Measurements from ENCODE around the gene MAP3K4. TPM values are rescaled to one million over a fixed set of nuclear protein-coding genes. Genes with fewer than 3 reads are reported as not detected.
"Not testable (repeated sequence)": the region's sequence is repeated elsewhere in the genome, so short reads cannot be mapped to it uniquely, and the experiment has no call there.

MAP3K4 gene
- polyA plus RNA-seq, 3 donors, result 37.1 to 45.9 (median 40.2) TPM

- DNase-seq (ENCODE audit: extremely low read depth in 1 of 11, low read depth in 9 of 11, low spot score in 4 of 11), result no peak
Measured at GRCh38 chr6:161095916-161096315, 104.3 kb downstream of the MAP3K4 start.

DNA sequence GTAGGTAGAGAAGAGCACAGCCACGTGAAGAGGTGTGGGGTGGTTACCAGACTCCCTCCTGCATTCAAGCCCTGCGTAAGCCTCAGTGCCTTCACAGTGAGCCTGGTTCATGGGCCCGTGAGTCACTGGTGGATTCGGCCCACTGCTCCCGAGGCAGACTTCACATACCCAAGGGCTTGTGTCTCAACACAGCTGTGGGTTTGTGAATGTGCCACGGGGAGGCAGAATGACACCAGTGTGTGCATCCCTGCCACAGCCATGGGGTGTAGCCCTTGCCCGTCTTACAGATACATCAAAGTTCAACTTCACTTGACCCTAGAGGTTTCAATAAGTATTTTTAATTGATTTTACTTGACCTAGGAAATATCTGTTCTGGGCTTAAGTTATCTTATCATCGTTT lies 108.5 kb downstream of the MAP3K4 start:
- no peak for DNase-seq (ENCODE audit: extremely low read depth in 1 of 11, low read depth in 9 of 11, low spot score in 4 of 11)

DNA sequence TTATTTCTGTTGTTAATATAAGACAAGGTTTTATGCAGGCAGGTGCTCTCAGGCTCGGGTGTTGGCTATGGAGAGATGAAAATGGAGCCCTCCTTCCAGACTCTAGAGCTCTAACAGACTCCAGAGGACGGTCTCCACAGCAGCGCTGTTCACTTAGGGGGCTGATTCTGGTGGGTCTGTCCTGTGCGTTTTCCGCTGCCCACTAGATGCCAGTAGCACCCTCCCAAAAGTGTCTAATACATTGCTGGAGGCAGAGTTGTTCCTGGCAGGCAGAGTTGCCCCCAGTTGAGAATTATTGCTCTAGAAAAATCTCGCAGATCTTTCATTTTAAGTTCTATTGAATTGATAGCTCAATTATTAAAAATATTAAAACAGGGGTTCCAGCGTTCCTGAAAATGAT lies 109.9 kb downstream of the MAP3K4 start:
- DNase-seq (ENCODE audit: extremely low read depth in 1 of 11, low read depth in 9 of 11, low spot score in 4 of 11), result no peak

- DNase-seq (ENCODE audit: extremely low read depth in 1 of 11, low read depth in 9 of 11, low spot score in 4 of 11), result no peak
Measured at GRCh38 chr6:161103475-161103874, 111.9 kb downstream of the MAP3K4 start.

GRCh38 chr6:161104966-161105365 lies 113.4 kb downstream of the MAP3K4 start:
- no peak for DNase-seq (ENCODE audit: extremely low read depth in 1 of 11, low read depth in 9 of 11, low spot score in 4 of 11)

DNA sequence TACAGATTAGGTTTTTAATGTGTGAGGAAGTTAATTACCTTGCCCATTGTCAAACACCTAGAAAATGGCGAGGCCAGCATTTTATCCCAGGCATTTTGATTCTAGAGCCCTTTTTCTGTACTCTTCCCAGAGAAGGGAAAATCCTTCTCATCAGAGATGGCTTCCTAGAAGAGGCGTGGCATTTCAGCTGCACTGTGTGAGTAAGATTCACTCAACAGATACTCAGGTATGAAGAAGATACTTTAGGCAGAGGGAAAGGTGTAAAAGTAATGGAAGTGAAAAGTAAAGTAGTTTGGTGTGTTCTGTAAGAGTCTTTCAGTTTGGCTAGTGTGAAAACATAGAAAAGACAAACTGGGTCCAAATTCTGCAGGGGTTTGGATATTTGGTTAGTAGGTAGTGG lies 113.8 kb downstream of the MAP3K4 start:
- no peak for DNase-seq (ENCODE audit: extremely low read depth in 1 of 11, low read depth in 9 of 11, low spot score in 4 of 11)

DNA sequence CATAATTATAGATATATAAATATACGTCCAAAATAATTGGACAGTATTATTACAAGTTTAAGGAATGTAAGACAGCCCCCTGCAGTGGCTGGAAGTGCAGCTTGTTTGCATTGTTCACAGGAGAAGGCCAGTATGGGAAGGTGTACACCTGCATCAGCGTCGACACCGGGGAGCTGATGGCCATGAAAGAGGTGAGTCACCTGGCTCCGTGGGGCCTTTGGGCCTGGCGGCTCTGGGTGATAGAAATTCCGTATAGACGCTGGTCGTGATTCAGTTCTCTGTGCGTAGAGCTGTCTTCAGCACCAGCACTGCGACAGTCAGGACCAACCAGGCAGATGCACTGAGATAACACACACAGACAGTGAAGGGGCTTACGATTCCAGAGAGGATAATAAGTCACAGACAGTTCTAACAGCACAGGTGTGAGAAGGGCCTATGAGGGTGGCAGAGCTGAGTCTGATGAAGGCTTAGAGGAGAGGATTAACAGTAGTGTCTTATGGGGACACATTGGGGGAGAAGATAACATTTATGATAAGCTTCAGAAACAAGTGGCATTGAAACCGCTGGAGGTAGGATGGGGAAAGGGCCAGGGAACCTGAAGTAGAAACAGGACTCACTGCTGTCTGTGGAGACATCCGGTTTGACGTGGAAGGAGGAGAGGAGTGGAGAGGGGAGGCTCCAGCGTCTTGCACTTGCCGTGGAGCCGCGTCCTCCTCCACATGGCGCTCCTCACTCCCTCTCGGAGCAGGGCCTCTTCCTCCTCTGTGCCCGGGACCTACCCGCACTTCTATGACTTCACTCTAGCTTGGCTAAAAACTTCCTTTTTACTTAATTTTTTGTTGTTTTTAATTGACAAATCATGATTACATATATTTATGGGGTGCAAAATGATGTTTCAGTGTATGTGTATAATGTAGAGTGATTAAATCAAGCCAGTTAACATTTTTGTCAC lies 116.5 kb downstream of the MAP3K4 start:
- DNase-seq (ENCODE audit: extremely low read depth in 1 of 11, low read depth in 9 of 11, low spot score in 4 of 11), result no peak

DNA sequence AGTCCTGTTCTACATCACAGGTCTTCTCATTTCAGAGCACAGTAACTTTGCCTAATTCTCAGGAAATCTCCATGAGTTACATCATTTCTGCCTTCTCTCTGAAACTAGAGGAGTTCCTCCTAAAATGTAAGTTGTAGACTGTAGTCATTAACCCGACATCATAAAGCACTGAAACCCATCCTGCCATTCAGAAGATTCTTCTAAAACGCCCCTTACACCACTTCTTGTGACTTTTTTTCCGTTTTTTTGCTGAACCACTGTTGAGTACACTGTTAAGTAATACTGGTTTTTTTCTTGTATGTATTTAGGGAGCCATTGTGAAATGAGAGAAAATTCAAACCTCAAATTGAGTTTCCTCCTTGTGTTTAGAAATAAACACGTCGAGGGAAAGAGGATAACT lies 117.3 kb downstream of the MAP3K4 start:
- DNase-seq (ENCODE audit: extremely low read depth in 1 of 11, low read depth in 9 of 11, low spot score in 4 of 11), result no peak

GRCh38 chr6:161109366-161109765 lies 117.8 kb downstream of the MAP3K4 start:
- no peak for DNase-seq (ENCODE audit: extremely low read depth in 1 of 11, low read depth in 9 of 11, low spot score in 4 of 11)

- DNase-seq (ENCODE audit: extremely low read depth in 1 of 11, low read depth in 9 of 11, low spot score in 4 of 11), result no peak
Measured at GRCh38 chr6:161110028-161110779, 118.6 kb downstream of the MAP3K4 start.

- DNase-seq (ENCODE audit: extremely low read depth in 1 of 11, low read depth in 9 of 11, low spot score in 4 of 11), result no peak
Measured at GRCh38 chr6:161111261-161111660, 119.7 kb downstream of the MAP3K4 start.

- no peak for DNase-seq (ENCODE audit: extremely low read depth in 1 of 11, low read depth in 9 of 11, low spot score in 4 of 11)
Measured at GRCh38 chr6:161115468-161115867, 123.9 kb downstream of the MAP3K4 start.

DNA sequence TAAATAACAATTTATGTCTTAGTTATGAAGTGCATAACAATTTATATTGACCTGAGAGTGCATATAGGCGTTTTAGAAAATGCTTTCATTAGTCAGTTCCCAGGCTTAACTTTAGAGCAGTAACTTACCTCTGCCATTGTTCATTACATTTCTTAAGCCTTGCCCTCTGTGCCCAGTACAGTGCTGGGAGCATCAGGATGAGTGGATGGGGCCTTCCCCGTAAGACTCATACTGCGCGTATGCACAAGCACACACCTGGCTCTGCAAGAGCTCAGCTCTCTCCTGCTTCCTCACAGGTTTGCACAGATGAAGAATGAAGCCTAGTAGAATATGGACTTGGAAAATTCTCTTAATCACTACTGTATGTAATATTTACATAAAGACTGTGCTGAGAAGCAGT lies 125.0 kb downstream of the MAP3K4 start:
- DNase-seq (ENCODE audit: extremely low read depth in 1 of 11, low read depth in 9 of 11, low spot score in 4 of 11), result no peak

DNA sequence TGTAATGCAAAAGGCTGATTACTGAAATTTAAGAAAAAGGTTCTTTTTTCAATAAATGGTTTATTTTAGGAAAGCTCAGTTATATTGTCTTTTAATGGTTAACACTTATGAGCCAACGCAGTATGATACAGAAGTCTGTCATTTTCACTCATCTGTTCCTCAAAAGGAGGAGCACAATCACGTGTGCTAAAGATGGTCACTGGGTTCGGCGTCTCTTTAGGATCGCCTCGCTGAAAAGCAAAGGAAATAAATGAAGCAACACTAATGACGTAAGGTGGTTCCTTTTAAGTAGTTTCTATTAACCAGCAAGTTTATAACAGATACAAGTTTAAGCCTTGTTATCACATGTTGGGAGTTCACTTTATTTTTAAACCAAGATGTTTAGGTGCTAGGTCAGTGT lies 125.7 kb downstream of the MAP3K4 start:
- no peak for DNase-seq (ENCODE audit: extremely low read depth in 1 of 11, low read depth in 9 of 11, low spot score in 4 of 11)

DNA sequence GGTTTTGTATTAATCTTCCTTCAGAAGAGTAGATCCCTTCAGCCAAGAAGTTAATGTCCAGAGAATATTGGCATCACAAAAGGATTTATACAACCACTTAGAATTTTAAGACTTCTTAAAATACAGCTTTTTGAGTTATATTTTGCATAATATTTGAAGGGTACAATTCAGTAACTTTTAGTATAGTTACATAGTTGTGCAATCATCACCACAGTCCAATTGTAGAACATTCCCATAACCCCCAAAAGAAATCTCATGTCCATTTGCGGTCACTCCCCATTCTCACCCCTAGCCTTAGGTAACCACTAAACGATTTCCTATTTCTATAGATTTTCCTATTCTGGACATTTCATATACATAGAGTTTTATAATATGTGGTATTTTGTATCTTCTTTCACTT lies 126.4 kb downstream of the MAP3K4 start:
- DNase-seq (ENCODE audit: extremely low read depth in 1 of 11, low read depth in 9 of 11, low spot score in 4 of 11), result no peak

GRCh38 chr6:161123319-161123718 lies 131.8 kb downstream of the MAP3K4 start:
- not testable (repeated sequence) for DNase-seq (ENCODE audit: extremely low read depth in 1 of 11, low read depth in 9 of 11, low spot score in 4 of 11)

DNA sequence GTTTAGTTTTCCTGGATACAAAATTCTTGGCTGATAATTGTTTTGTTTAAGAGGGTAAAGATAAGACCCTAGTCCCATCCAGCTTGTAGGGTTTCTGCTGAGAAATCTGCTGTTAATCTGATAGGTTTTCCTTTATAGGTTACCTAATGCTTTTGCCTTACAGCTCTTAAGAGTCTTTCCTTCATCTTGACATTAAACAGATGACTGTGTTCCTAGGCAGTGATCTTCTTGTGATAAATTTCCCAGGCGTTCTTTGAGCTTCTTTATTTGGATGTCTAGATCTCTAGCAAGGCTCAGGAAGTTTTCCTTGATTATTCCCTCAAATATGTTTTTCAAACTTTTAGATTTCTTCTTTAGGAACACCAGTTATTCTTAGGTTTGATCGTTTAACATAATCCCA lies 134.0 kb downstream of the MAP3K4 start:
- DNase-seq (ENCODE audit: extremely low read depth in 1 of 11, low read depth in 9 of 11, low spot score in 4 of 11), result no peak

DNA sequence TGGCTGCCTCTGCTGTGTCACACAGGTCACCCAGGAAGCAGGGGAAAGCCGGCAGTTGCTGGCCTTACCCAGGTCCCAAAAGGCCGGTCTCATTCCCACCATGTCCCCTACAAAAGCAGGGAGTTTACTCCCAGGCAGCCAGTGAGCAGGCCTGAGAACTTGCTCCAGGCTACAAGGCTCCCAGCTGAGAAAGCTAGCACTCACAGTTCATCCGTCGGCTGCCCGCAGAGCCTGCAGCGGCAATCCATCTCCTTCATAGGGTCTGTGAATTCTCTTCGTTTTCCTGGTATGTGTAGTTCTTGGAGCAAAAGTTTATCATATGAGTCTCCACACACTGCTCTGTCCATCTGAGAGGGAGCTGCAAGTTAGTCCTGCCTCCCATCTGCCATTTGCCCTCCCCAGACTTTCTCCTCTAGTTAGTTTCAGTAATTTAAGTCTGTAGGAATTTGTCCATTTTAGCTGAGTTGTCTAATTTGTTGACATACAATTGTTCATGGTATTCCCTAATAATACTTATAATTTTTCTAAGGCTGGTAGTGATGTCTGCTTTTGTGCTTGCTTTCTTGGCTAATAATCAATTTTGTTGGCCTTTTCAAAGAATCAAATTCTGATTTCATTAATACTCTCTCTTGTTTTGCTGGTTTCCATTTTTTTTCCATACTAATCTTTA lies 135.6 kb downstream of the MAP3K4 start:
- DNase-seq (ENCODE audit: extremely low read depth in 1 of 11, low read depth in 9 of 11, low spot score in 4 of 11), result no peak

DNA sequence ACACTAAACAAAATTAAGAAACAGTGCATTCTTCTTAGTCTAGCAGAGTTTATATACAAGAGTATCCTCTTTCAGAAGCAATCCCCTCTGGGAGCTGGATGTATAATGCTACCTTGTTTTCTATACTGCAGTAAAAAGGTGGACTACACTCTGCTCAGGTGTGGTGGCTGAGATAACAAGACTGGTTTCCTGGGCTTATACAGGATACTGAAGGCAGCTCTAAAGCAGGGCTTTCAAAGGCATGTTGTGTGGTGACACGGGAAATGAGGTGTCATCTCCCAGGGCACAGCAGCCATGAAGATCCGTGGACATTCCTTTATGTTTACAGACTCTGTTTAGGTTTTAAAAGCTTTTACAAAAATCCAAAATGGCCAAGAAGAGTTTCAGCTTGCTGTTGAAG lies 136.7 kb downstream of the MAP3K4 start:
- no peak for DNase-seq (ENCODE audit: extremely low read depth in 1 of 11, low read depth in 9 of 11, low spot score in 4 of 11)

- DNase-seq (ENCODE audit: extremely low read depth in 1 of 11, low read depth in 9 of 11, low spot score in 4 of 11), result no peak
Measured at GRCh38 chr6:161128680-161129196, 137.2 kb downstream of the MAP3K4 start.
